ENCODE results near the gene SKOR2. TPM values are rescaled to one million over a fixed set of nuclear protein-coding genes. Genes with fewer than 3 reads are reported as not detected.

The SKOR2 gene
- total and polyA plus RNA-seq, 9 of the 15 experiments (the other 6 are each of a cell fraction or from before 2014, with no cell fraction given), result not detected

- no peak for TF ChIP-seq E4F1 (CRISPR knock-in tag; IDR thresholded peaks at IDR 0.05; ENCODE audit: borderline replicate concordance)
- TF ChIP-seq ZFP1 (CRISPR knock-in tag; IDR thresholded peaks at IDR 0.05), result no peak
- TF ChIP-seq CREB1 (IDR thresholded peaks at IDR 0.05), result no peak
- TF ChIP-seq CREB1 (CRISPR knock-in tag; IDR thresholded peaks at IDR 0.05), result no peak
- no peak for TF ChIP-seq DMBX1 (CRISPR knock-in tag; IDR thresholded peaks at IDR 0.05; ENCODE audit: borderline replicate concordance)
- no peak for TF ChIP-seq ZNF584 (CRISPR knock-in tag; IDR thresholded peaks at IDR 0.05; ENCODE audit: low read depth)
- TF ChIP-seq, protein P1, sequence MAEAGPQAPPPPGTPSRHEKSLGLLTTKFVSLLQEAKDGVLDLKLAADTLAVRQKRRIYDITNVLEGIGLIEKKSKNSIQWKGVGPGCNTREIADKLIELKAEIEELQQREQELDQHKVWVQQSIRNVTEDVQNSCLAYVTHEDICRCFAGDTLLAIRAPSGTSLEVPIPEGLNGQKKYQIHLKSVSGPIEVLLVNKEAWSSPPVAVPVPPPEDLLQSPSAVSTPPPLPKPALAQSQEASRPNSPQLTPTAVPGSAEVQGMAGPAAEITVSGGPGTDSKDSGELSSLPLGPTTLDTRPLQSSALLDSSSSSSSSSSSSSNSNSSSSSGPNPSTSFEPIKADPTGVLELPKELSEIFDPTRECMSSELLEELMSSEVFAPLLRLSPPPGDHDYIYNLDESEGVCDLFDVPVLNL (CRISPR knock-in tag; IDR thresholded peaks at IDR 0.05; ENCODE audit: low read depth), result no peak
- no peak for TF ChIP-seq GABPB2 (CRISPR knock-in tag; conservative IDR thresholded peaks at IDR 0.05)
- no peak for TF ChIP-seq PRDM10 (IDR thresholded peaks at IDR 0.05; ENCODE audit: partially characterized antibody)
- TF ChIP-seq MAZ (CRISPR knock-in tag; conservative IDR thresholded peaks at IDR 0.05 in 1 of 2, IDR thresholded peaks at IDR 0.05 in 1 of 2), result no peak
- TF ChIP-seq, protein P2, sequence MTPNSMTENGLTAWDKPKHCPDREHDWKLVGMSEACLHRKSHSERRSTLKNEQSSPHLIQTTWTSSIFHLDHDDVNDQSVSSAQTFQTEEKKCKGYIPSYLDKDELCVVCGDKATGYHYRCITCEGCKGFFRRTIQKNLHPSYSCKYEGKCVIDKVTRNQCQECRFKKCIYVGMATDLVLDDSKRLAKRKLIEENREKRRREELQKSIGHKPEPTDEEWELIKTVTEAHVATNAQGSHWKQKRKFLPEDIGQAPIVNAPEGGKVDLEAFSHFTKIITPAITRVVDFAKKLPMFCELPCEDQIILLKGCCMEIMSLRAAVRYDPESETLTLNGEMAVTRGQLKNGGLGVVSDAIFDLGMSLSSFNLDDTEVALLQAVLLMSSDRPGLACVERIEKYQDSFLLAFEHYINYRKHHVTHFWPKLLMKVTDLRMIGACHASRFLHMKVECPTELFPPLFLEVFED (CRISPR knock-in tag; conservative IDR thresholded peaks at IDR 0.05), result no peak
- peak; percentile 91 for TF ChIP-seq BHLHE40 (IDR thresholded peaks at IDR 0.05; ENCODE audit: low read length)
- TF ChIP-seq TGIF2 (CRISPR knock-in tag; IDR thresholded peaks at IDR 0.05), result no peak
- TF ChIP-seq PHTF2 (CRISPR knock-in tag; IDR thresholded peaks at IDR 0.05), result no peak
- TF ChIP-seq ERF (CRISPR knock-in tag; IDR thresholded peaks at IDR 0.05), result no peak
- TF ChIP-seq NELFE (IDR thresholded peaks at IDR 0.05; ENCODE audit: insufficient read depth, insufficient read length), result no peak
- TF ChIP-seq SLC30A9 (CRISPR knock-in tag; IDR thresholded peaks at IDR 0.05), result no peak
- no peak for TF ChIP-seq ZC3H4 (CRISPR knock-in tag; IDR thresholded peaks at IDR 0.05; ENCODE audit: borderline replicate concordance)
- TF ChIP-seq COPS2 (conservative IDR thresholded peaks at IDR 0.05), result no peak
- TF ChIP-seq IFI16 (CRISPR knock-in tag; IDR thresholded peaks at IDR 0.05), result no peak
Measured at GRCh38 chr18:47184419-47185050, 66.9 kb downstream of the SKOR2 start (continued).
